H1 (cell line): ENCODE data around the gene DTD1. TPM values are rescaled to one million over a fixed set of nuclear protein-coding genes. Genes with fewer than 3 reads are reported as not detected.

Experiments used
- CTCF ChIA-PET: fragments of 300-600 bp; sonication (Branson Sonifier 250); formaldehyde crosslinking; loops from one replicate; lab custom pipeline; 2021; ENCODE audit not compliant: partially characterized antibody; lab: Charles Lee
- POLR2A ChIA-PET: fragments of 300-600 bp; sonication (Branson Sonifier 250); formaldehyde crosslinking; loops from one replicate; lab custom pipeline; 2021; ENCODE audit warnings: inconsistent platforms; ENCODE audit not compliant: partially characterized antibody; lab: Charles Lee
- DNase-seq, 2 experiments: peaks; one replicate each; pipeline versions ENCODE4 v3.0.0 to v3.0.0-alpha.2; 2010 to 2022; ENCODE audit warnings: low spot score in 2 of 2, low read depth in 1 of 2, mixed read lengths in 1 of 2
- FAIRE-seq: peaks from 2 replicates; lab custom pipeline; 2011; peaks lifted over from hg19 to GRCh38; lab: Jason Lieb, UNC
- H2AFZ ChIP-seq: 2 replicates; pipeline ENCODE4 v1.8.1; 2012; ENCODE audit warnings: low read length, inconsistent platforms
- H2AK5ac ChIP-seq: 2 replicates; pipeline ENCODE4 v1.6.1; 2013; ENCODE audit warnings: low read depth, low read length
- H2BK120ac ChIP-seq: replicated peaks from 2 replicates; pipeline ENCODE3; 2013; ENCODE audit warnings: low read depth, low read length, inconsistent platforms
- H2BK12ac ChIP-seq: 2 replicates; pipeline ENCODE4 v1.6.1; 2013; ENCODE audit warnings: low read depth, low read length
- H2BK15ac ChIP-seq: 2 replicates; pipeline ENCODE4 v1.6.1; 2013; ENCODE audit warnings: low read length
- H2BK20ac ChIP-seq: 2 replicates; pipeline ENCODE4 v1.6.1; 2013; ENCODE audit warnings: low read length
- H2BK5ac ChIP-seq: 2 replicates; pipeline ENCODE4 v1.6.1; 2013; ENCODE audit warnings: low read depth, low read length
- H3K14ac ChIP-seq: 2 replicates; pipeline ENCODE4 v1.6.1; 2013; ENCODE audit warnings: inconsistent platforms; ENCODE audit not compliant: insufficient read length
- H3K18ac ChIP-seq: 2 replicates; pipeline ENCODE4 v1.6.1; 2013; ENCODE audit warnings: low read length; ENCODE audit errors: extremely low read depth
- H3K23ac ChIP-seq: 2 replicates; pipeline ENCODE4 v1.6.1; 2013; ENCODE audit warnings: inconsistent platforms; ENCODE audit not compliant: insufficient read length
- H3K23me2 ChIP-seq: 2 replicates; pipeline ENCODE4 v1.6.1; 2013; ENCODE audit warnings: low read depth, low read length
- H3K27ac ChIP-seq: 2 replicates; pipeline ENCODE4 v1.6.1; 2011; ENCODE audit warnings: low read depth, low read length, inconsistent platforms
- H3K27me3 ChIP-seq, 4 experiments: replicated peaks in 1 of 4; 1 replicate in 1 of 4; 2 replicates in 3 of 4; pipeline versions ENCODE4 v1.6.1 to v1.8.1; 2011 to 2013; ENCODE audit warnings: low read length in 3 of 4, mild to moderate bottlenecking in 3 of 4, inconsistent platforms in 2 of 4, mixed read lengths in 2 of 4, moderate library complexity in 1 of 4; ENCODE audit not compliant: control insufficient read depth in 3 of 4, insufficient read depth in 3 of 4; ENCODE audit errors: extremely low read depth in 1 of 4
- H3K36me3 ChIP-seq, 4 experiments: 2 replicates each; pipeline versions ENCODE4 v1.6.1 to v1.8.1; 2011 to 2013; ENCODE audit warnings: mild to moderate bottlenecking in 4 of 4, low read length in 3 of 4, moderate library complexity in 2 of 4, control low read depth in 1 of 4, inconsistent platforms in 1 of 4; ENCODE audit not compliant: insufficient read depth in 4 of 4, control insufficient read depth in 2 of 4
- H3K4ac ChIP-seq: replicated peaks from 2 replicates; pipeline ENCODE3; 2013; ENCODE audit warnings: low read length, low read depth, mixed read lengths, inconsistent platforms; ENCODE audit not compliant: insufficient read length
- H3K4me1 ChIP-seq, 4 experiments: replicated peaks in 1 of 4; 1 replicate in 1 of 4; 2 replicates in 3 of 4; pipeline versions ENCODE4 v1.6.1 to v1.8.1; 2011 to 2013; ENCODE audit warnings: low read length in 3 of 4, inconsistent platforms in 2 of 4, mixed read lengths in 1 of 4; ENCODE audit not compliant: insufficient read depth in 4 of 4, control insufficient read depth in 3 of 4
- H3K4me2 ChIP-seq, 2 experiments: 2 replicates each; pipeline versions ENCODE4 v1.6.1 to v1.8.1; 2011 to 2013; ENCODE audit warnings: low read depth in 2 of 2, low read length in 2 of 2, control low read depth in 1 of 2, inconsistent platforms in 1 of 2, mild to moderate bottlenecking in 1 of 2; ENCODE audit not compliant: insufficient read depth in 1 of 2
- H3K4me3 ChIP-seq, 4 experiments: fragments of 200-600, 300-600 bp in 1 of 4; sonication (generic), shearing (Covaris generic), sonication (Bioruptor Twin) in 1 of 4; 2 replicates each; pipeline versions ENCODE4 v1.5.1 to v1.8.1; 2011 to 2016; ENCODE audit warnings: low read length in 4 of 4, low read depth in 3 of 4, control low read depth in 2 of 4, inconsistent platforms in 2 of 4, mild to moderate bottlenecking in 2 of 4, mixed read lengths in 1 of 4, moderate library complexity in 1 of 4; ENCODE audit not compliant: insufficient read depth in 2 of 4; ENCODE audit errors: extremely low read depth in 1 of 4
- H3K56ac ChIP-seq: replicated peaks from 2 replicates; pipeline ENCODE3; 2013; ENCODE audit warnings: low read depth, mild to moderate bottlenecking, mixed read lengths, low read length, inconsistent platforms; ENCODE audit not compliant: insufficient read length
- H3K79me1 ChIP-seq: 2 replicates; pipeline ENCODE4 v1.6.1; 2013; ENCODE audit warnings: low read depth, low read length, control low read depth
- H3K79me2 ChIP-seq, 2 experiments: 2 replicates each; pipeline versions ENCODE4 v1.6.1 to v1.8.1; 2012 to 2013; ENCODE audit warnings: low read length in 2 of 2, mild to moderate bottlenecking in 2 of 2, inconsistent platforms in 1 of 2; ENCODE audit not compliant: insufficient read depth in 2 of 2, control insufficient read depth in 1 of 2
- H3K9ac ChIP-seq, 4 experiments: replicated peaks in 1 of 4; 1 replicate in 1 of 4; 2 replicates in 3 of 4; pipeline versions ENCODE4 v1.6.1 to v1.8.1; 2011 to 2013; ENCODE audit warnings: low read depth in 3 of 4, low read length in 3 of 4, control low read depth in 2 of 4, mild to moderate bottlenecking in 2 of 4, moderate library complexity in 2 of 4, inconsistent platforms in 1 of 4; ENCODE audit errors: extremely low read depth in 1 of 4
- H3K9me3 ChIP-seq, 2 experiments: 2 replicates each; pipeline versions ENCODE4 v1.6.1 to v1.8.1; 2012 to 2013; ENCODE audit warnings: mild to moderate bottlenecking in 2 of 2, moderate library complexity in 2 of 2, control low read depth in 1 of 2, inconsistent platforms in 1 of 2, low read depth in 1 of 2, low read length in 1 of 2, mixed read lengths in 1 of 2; ENCODE audit not compliant: insufficient read depth in 2 of 2
- H4K20me1 ChIP-seq, 2 experiments: replicated peaks in 1 of 2; 2 replicates each; pipeline versions ENCODE3 to v1.8.1; 2011 to 2013; ENCODE audit warnings: inconsistent platforms in 2 of 2, low read length in 2 of 2, mild to moderate bottlenecking in 1 of 2; ENCODE audit not compliant: insufficient read depth in 2 of 2, control insufficient read depth in 1 of 2
- H4K5ac ChIP-seq: 2 replicates; pipeline ENCODE4 v1.6.1; 2013; ENCODE audit warnings: low read length, low read depth, mixed read lengths, inconsistent platforms; ENCODE audit not compliant: insufficient read length
- H4K8ac ChIP-seq: 2 replicates; pipeline ENCODE4 v1.8.0; 2013; ENCODE audit warnings: mild to moderate bottlenecking, moderate library complexity, low read length, inconsistent platforms; ENCODE audit not compliant: insufficient read depth; ENCODE audit errors: extremely low read depth
- H4K91ac ChIP-seq: replicated peaks from 2 replicates; pipeline ENCODE3; 2013; ENCODE audit warnings: low read length, mixed read lengths, inconsistent platforms; ENCODE audit not compliant: insufficient read length
- ASH2L ChIP-seq: fragments of 200-600, 300-600 bp; sonication (generic); IDR thresholded peaks from one replicate; pipeline ENCODE4 v1.7.1; 2017; ENCODE audit warnings: low read length
- BACH1 ChIP-seq: IDR thresholded peaks from 2 replicates; pipeline ENCODE4 v1.6.1; 2012; ENCODE audit warnings: low read length, improper control_type of control experiment
- BRCA1 ChIP-seq: IDR thresholded peaks from 2 replicates; pipeline ENCODE4 v1.6.1; 2012; ENCODE audit warnings: low read depth, low read length, improper control_type of control experiment
- CHD2 ChIP-seq: IDR thresholded peaks from 2 replicates; pipeline ENCODE4 v1.6.1; 2012; ENCODE audit warnings: low read length, improper control_type of control experiment
- PHF8 ChIP-seq: fragments of 200-600 bp; sonication (generic); conservative IDR thresholded peaks from 2 replicates; pipeline ENCODE4 v1.7.1; 2012; ENCODE audit warnings: low read depth, mild to moderate bottlenecking, inconsistent platforms, low read length, moderate library complexity
- POLR2AphosphoS5 ChIP-seq: IDR thresholded peaks from 2 replicates; pipeline ENCODE4 v1.6.1; 2011; ENCODE audit warnings: low read depth, low read length
- POU5F1 ChIP-seq: IDR thresholded peaks from 2 replicates; pipeline ENCODE4 v1.6.1; 2011; ENCODE audit warnings: low read depth, mild to moderate bottlenecking, low read length, moderate library complexity
- SP4 ChIP-seq: IDR thresholded peaks from 2 replicates; pipeline ENCODE4 v1.6.1; 2012; ENCODE audit warnings: low read length, inconsistent platforms
- SRF ChIP-seq: IDR thresholded peaks from 2 replicates; pipeline ENCODE4 v1.6.1; 2011; ENCODE audit warnings: mild to moderate bottlenecking, low read depth, low read length, moderate library complexity
- WGBS, 2 experiments: shearing (Covaris generic) in 1 of 2; methylation state at CpG; one replicate each; pipeline versions ENCODE4 v1.1.6 to v1.1.7; 2013 to 2015; ENCODE audit warnings: low lambda C conversion rate in 2 of 2, mixed read lengths in 2 of 2, inconsistent platforms in 1 of 2, low coverage in 1 of 2, missing lambda C conversion rate in 1 of 2; ENCODE audit not compliant: insufficient replicate concordance in 2 of 2, insufficient coverage in 1 of 2, insufficient read length in 1 of 2; ENCODE audit errors: extremely low coverage in 1 of 2, missing lambda C conversion rate in 1 of 2; 5-methylcytosine and 5-hydroxymethylcytosine counted together
- polyA plus RNA-seq, 7 experiments: library from polyadenylated mRNA; depleted of rRNA in 3 of 7; stranded (reverse) in 5 of 7; unstranded in 2 of 7; fragments of >200 nt in 5 of 7; fragments of 200-250 nt in 2 of 7; gene quantifications; 1 replicate in 5 of 7; 2 replicates in 1 of 7; 4 replicates in 1 of 7; pipeline versions ENCODE4 v1.2.1 to v1.2.3, GENCODE V29; 2011 to 2013; ENCODE audit warnings: missing spikeins in 2 of 7, mixed read lengths in 2 of 7
- total RNA-seq: library from RNA; stranded (reverse); fragmentation: NEBNext Ultra II Directional; extraction: Animal tissue kit (Norgen Biotek cat#: 25700); gene quantifications from 2 replicates; pipeline ENCODE4 v1.2.1, GENCODE V29; 2021

DTD1 gene
- total and polyA plus RNA-seq, 2 of the 8 experiments (the other 6 are each of a cell fraction or from before 2014, with no cell fraction given), result 49.7 to 66.6 TPM

- H3K4me2 ChIP-seq, result no peak overlapping the region
- H3K4me3 ChIP-seq, result no peak overlapping the region
- no peaks in the 10 kb centered on the region for H3K23me2 ChIP-seq
- no peaks in the 10 kb centered on the region; the same call in 1 of the 2 replicates for H3K79me1 ChIP-seq
- H2AK5ac ChIP-seq, result no peak overlapping the region
- no peak overlapping the region for H3K4ac ChIP-seq
- no peak for DNase-seq
- no peaks in the 10 kb centered on the region; a peak in 1 of 7 replicates for H3K4me1 ChIP-seq
- H3K9me3 ChIP-seq, result no peaks in the 10 kb centered on the region
- no peak overlapping the region for H3K56ac ChIP-seq
- no peak overlapping the region for H2AFZ ChIP-seq
- POLR2A ChIA-PET, result no interaction called here
- no peak overlapping the region for H2BK5ac ChIP-seq
- no peaks in the 10 kb centered on the region for H3K79me2 ChIP-seq
- no peak overlapping the region for H3K23ac ChIP-seq
- 79% methylated on average over 5 of the region's 5 CpGs; no CpG with 5 or more reads in 1 of the 2 experiments for WGBS, 2 experiments
- no peak overlapping the region for H3K14ac ChIP-seq
- H4K8ac ChIP-seq, result no peak overlapping the region
- H4K5ac ChIP-seq, result no peak overlapping the region
- no peak overlapping the region for H3K27ac ChIP-seq
- H2BK20ac ChIP-seq, result no peak overlapping the region
- H4K91ac ChIP-seq, result no peak overlapping the region
- FAIRE-seq, result no peak
- H2BK120ac ChIP-seq, result no peak overlapping the region
- H3K27me3 ChIP-seq, result no peaks in the 10 kb centered on the region; a peak in 1 of 7 replicates
- no peak overlapping the region for H2BK12ac ChIP-seq
- no peak overlapping the region for H2BK15ac ChIP-seq
- H3K9ac ChIP-seq, result no peak overlapping the region
- H4K20me1 ChIP-seq, result no peaks in the 10 kb centered on the region
- no peak overlapping the region for H3K18ac ChIP-seq
- TF ChIP-seq BRCA1, result no peak
- TF ChIP-seq POU5F1, result no peak
- TF ChIP-seq BACH1, result no peak
- TF ChIP-seq CHD2, result no peak
- TF ChIP-seq POLR2AphosphoS5, result no peak
- no peak for TF ChIP-seq SP4
- TF ChIP-seq SRF, result no peak
- no peak for TF ChIP-seq ASH2L
- TF ChIP-seq PHF8, result no peak
- TF ChIP-seq, all 59 proteins: peak for 0
- no peaks in the 10 kb centered on the region for H3K36me3 ChIP-seq
- CTCF ChIA-PET, result interaction anchor here (1.3 kb wide), 1 partner anchor 124 kb away, joined by 3 read pairs; no protein-coding TSS in a partner anchor
These were observed 161.1 kb downstream of the DTD1 start for GRCh38 chr20:18748987-18749386.
